Hepatocyte (in vitro differentiated cells): ENCODE data around the gene TCN1.

ENCODE experiments used
- EZH2 ChIP-seq: fragments of 200-600 bp; sonication (generic); IDR thresholded peaks from 2 replicates; pipeline ENCODE4 v1.6.1; 2016; ENCODE audit warnings: antibody characterized with exemption, mild to moderate bottlenecking, borderline replicate concordance
- EZH2phosphoT487 ChIP-seq: fragments of 200-600 bp; sonication (generic); IDR thresholded peaks from one replicate; pipeline ENCODE4 v1.6.1; 2018; ENCODE audit warnings: antibody characterized with exemption, mild to moderate bottlenecking, low read depth, moderate library complexity; ENCODE audit not compliant: unreplicated experiment, severe bottlenecking
- TF ChIP-seq, protein P1 (sequence below): fragments of 200-600 bp; sonication (generic); IDR thresholded peaks from 2 replicates; pipeline ENCODE4 v1.5.1; 2016; ENCODE audit warnings: antibody characterized with exemption, mild to moderate bottlenecking; ENCODE audit not compliant: poor library complexity

DNA sequence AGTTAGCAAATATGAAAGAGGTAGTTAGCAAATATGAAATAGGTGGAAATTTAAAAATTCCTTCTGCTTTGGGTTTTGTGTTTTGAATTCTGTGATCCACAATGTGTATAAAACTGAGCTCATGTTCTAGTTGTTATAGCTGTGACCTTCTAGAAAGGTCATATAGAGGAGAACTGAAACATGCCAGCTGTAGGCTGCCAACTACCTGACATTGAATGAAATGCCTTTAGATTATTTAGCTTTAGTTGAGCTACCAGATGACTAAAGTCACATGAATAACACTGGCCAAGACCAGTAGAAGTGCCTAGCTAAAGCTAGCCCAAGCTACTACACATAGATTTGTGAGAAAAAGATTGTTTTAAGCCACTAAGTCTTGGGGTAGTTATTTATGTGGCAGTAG, 5.8 kb upstream of the TCN1 start:
- TF ChIP-seq EZH2 (no peak), EZH2phosphoT487 (no peak)
- TF ChIP-seq, protein P1, sequence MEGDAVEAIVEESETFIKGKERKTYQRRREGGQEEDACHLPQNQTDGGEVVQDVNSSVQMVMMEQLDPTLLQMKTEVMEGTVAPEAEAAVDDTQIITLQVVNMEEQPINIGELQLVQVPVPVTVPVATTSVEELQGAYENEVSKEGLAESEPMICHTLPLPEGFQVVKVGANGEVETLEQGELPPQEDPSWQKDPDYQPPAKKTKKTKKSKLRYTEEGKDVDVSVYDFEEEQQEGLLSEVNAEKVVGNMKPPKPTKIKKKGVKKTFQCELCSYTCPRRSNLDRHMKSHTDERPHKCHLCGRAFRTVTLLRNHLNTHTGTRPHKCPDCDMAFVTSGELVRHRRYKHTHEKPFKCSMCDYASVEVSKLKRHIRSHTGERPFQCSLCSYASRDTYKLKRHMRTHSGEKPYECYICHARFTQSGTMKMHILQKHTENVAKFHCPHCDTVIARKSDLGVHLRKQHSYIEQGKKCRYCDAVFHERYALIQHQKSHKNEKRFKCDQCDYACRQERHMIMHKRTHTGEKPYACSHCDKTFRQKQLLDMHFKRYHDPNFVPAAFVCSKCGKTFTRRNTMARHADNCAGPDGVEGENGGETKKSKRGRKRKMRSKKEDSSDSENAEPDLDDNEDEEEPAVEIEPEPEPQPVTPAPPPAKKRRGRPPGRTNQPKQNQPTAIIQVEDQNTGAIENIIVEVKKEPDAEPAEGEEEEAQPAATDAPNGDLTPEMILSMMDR: no peak
